Measurements from ENCODE around the gene OR1F1.

- TF ChIP-seq CTCF (IDR thresholded peaks at IDR 0.05 in 4 of 5, conservative IDR thresholded peaks at IDR 0.05 in 1 of 5) (no peak), POLR2A (IDR thresholded peaks at IDR 0.05) (no peak)
Measured at GRCh38 chr16:3187798-3188674, at the start of gene OR1F1.
